Stimulated activated CD4-positive, alpha-beta T cell treated with anti-CD3 and anti-CD28 coated beads, Interleukin-4, amount 100 ng/mL, for 24 hours (primary cell): Measurements from ENCODE around the gene GFRA4.

Source experiments
- DNase-seq: peaks from one replicate; pipeline ENCODE4 v3.0.0-alpha.2; 2020

GFRA4 gene

DNA sequence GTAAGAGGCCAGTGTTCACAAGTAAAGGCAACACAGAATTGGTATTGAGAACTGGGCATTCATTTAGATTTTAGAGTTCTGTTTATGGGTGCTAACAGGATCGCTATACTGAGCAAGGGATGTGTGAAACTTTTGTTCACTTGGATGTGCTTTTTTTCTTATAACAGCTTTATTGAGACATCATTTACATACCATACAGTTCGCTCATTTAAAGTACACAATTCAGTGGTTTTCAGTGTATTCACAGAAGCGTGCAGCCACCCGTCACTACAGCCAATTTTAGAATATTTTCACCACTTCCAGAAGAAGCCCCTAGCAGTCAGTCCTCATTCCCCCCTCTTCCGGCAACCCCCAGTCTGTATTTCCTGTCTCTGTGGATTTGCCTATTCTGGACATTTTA, 48.7 kb downstream of the GFRA4 start:
- no peak for DNase-seq

DNA sequence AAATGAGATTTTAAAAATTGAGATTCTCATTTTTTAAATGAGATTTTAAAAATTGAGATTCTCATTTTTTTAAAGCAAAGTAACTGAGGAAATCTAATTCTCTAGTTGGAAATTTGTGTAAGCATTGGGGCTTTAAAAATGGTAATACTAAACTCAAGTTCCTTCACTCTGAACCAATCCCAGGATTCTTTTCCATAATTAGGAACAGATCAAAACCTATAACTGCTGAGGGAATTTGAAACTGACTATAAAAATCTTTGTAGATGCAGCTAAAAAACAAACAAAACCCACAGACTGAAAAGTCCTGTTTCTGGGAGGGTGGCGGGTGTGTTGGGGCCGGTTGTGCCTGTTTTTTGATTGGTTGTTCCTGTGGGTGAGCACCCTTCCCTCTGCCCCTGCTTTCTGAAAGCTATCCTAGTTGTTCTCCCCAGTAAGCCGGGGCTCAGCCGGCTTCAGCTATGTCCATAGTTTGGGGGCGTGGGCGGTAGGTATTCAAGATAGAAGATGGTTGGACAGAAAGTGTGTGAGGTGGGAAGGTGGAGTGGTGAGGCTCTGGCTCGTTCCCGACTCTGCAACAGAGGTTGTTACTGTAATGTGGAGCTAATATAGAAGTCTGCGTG, 49.3 kb downstream of the GFRA4 start:
- no peak for DNase-seq

DNA sequence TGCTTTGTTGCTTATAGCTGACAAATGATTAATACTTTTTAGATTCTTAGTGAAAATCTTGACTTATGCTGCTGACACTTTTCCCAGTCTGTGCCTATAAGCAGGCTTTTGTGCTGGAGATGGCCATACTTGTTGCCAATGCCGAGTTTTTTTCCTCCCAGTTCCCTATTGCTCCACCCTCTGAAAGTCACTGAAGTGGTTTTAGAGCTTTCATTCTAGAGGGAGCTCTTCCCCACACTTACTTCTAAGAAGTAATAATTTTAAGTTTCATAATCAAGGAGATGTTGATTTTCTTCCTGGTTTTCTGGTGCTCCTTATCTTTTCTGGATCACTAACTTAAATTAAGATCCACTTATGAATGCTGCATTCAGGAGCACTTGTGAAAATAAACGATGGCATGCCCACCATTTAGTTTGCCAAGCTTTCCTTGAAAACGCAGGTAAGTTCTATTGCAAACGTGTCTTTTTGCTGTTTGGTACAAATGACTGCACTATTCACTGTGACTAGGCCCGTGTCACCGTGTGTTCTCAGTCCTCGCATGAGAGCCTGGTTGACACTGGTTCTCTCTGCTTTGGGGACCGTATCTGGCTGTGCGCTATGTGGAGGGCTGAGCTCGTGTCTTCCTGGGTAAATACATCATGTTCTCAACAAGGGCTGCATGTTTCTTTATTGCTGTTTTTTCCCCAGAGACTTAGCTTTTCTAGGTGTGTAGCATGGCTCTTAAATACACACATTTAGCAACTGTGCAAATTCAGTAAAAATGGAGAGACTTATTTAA, 50.2 kb downstream of the GFRA4 start:
- no peak for DNase-seq

DNA sequence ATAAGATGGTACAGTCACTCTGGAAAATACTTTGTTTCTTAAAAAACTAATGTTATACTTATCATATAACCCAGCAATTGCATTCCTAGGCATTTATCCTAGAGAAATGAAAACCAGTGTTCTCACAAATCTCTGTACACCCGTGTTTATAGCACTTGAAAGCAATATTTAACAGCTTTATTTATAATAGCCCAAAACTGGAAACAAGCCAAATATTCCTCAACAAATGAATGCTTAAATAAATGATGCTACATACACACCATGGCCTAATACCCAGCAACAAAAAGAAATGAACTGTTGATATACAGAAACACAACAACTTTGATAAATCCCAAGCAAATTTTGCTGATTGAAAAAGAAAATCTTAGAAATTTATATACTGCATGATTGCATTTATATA, 51.3 kb downstream of the GFRA4 start:
- no peak for DNase-seq
